GM23248 (cell line): Measurements from ENCODE around the gene HIF1A.

Experiments used
- EZH2 ChIP-seq: fragments of 200-600 bp; sonication (generic); IDR thresholded peaks from 2 replicates; pipeline ENCODE4 v1.6.1; 2018; ENCODE audit warnings: antibody characterized with exemption, mild to moderate bottlenecking; ENCODE audit not compliant: insufficient read depth, poor library complexity, severe bottlenecking
- EZH2phosphoT487 ChIP-seq: fragments of 200-600 bp; sonication (generic); IDR thresholded peaks from 2 replicates; pipeline ENCODE4 v1.6.1; 2018; ENCODE audit warnings: antibody characterized with exemption, moderate library complexity, mild to moderate bottlenecking, low read depth; ENCODE audit not compliant: insufficient read depth

GRCh38 chr14:61710853-61711817, 15.8 kb downstream of the HIF1A start:
- no peak for TF ChIP-seq EZH2
- no peak for TF ChIP-seq EZH2phosphoT487
